ENCODE results near the gene GJA5. TPM values are rescaled to one million over a fixed set of nuclear protein-coding genes. Genes with fewer than 3 reads are reported as not detected.
A peak's percentile ranks its signal among the peaks of the same experiment; 100 is the strongest.

GJA5 gene
- total and polyA plus RNA-seq, 3 experiments from 2014 or later: not detected

GRCh38 chr1:147757015-147757990, 3.1 kb downstream of the GJA5 start:
- Mint-ChIP-seq H3K36me3 (no peaks in the 10 kb centered on the region), H3K27me3 (peaks cover 0 to 9% of the 10 kb centered on the region in 2 donors)
- POLR2A ChIA-PET: no interaction called here

GRCh38 chr1:147756341-147756740, 4.1 kb downstream of the GJA5 start:
- DNase-seq: no peak
- no peak overlapping the region for H3K4me3 ChIP-seq (ENCODE audit: low read length)
- H3K27me3 Mint-ChIP-seq: peaks cover 1 to 9% of the 10 kb centered on the region in 2 donors
- H3K36me3 Mint-ChIP-seq: no peaks in the 10 kb centered on the region
- H3K27ac Mint-ChIP-seq: peak overlapping the region in 3 of 8 donors; percentile 5 to 29 (median 15)
- no peaks in the 10 kb centered on the region for H3K4me1 ChIP-seq (ENCODE audit: insufficient read depth, low read length)
- no peak overlapping the region for H3K27ac ChIP-seq (ENCODE audit: low read depth, low read length)
- ChIA-PET POLR2A (no interaction called here), CTCF (no interaction called here)
- H3K27me3 ChIP-seq (ENCODE audit: insufficient read depth, low read length, poor library complexity, severe bottlenecking): no peaks in the 10 kb centered on the region
- H3K4me1 Mint-ChIP-seq: peaks cover under 1 to 8% (median 3%) of the 10 kb centered on the region in 3 donors
- H3K9me3 ChIP-seq (ENCODE audit: low read length): no peaks in the 10 kb centered on the region
- no peak overlapping the region for H3K4me3 Mint-ChIP-seq
- no peaks in the 10 kb centered on the region for H3K36me3 ChIP-seq (ENCODE audit: insufficient read depth, low read length)
- H3K9me3 Mint-ChIP-seq: peaks cover 0 to 2% (median 0%) of the 10 kb centered on the region in 5 donors

More at GRCh38 chr1:147757015-147757990, 3.1 kb downstream of the GJA5 start:
- peaks cover 10 to 17% (median 12%) of the 10 kb centered on the region in 3 donors for H3K4me1 Mint-ChIP-seq
- Histone ChIP-seq H3K36me3 (ENCODE audit: insufficient read depth, low read length) (no peaks in the 10 kb centered on the region), H3K4me1 (ENCODE audit: insufficient read depth, low read length) (peaks cover 8% of the 10 kb centered on the region), H3K27me3 (ENCODE audit: insufficient read depth, low read length, poor library complexity, severe bottlenecking) (no peaks in the 10 kb centered on the region), H3K4me3 (ENCODE audit: low read length) (no peak overlapping the region), H3K27ac (ENCODE audit: low read depth, low read length) (no peak overlapping the region), H3K9me3 (ENCODE audit: low read length) (no peaks in the 10 kb centered on the region)
- H3K9me3 Mint-ChIP-seq: peaks cover 0 to 2% (median 0%) of the 10 kb centered on the region in 5 donors
- CTCF ChIA-PET: no interaction called here
- peak overlapping the region in 1 of 8 donors; percentile 17 for H3K27ac Mint-ChIP-seq
- no peak for DNase-seq
- no peak overlapping the region for H3K4me3 Mint-ChIP-seq

- Mint-ChIP-seq H3K4me3 (no peak overlapping the region), H3K27ac (peak overlapping the region in 1 of 8 donors; percentile 9), H3K36me3 (peaks cover 0 to 3% (median 0%) of the 10 kb centered on the region in 3 donors), H3K4me1 (no peaks in the 10 kb centered on the region), H3K9me3 (no peaks in the 10 kb centered on the region), H3K27me3 (peaks cover 1 to 5% of the 10 kb centered on the region in 2 donors)
- CTCF ChIA-PET: no interaction called here
- Histone ChIP-seq H3K27me3 (ENCODE audit: insufficient read depth, low read length, poor library complexity, severe bottlenecking) (no peaks in the 10 kb centered on the region), H3K36me3 (ENCODE audit: insufficient read depth, low read length) (no peaks in the 10 kb centered on the region), H3K27ac (ENCODE audit: low read depth, low read length) (no peak overlapping the region), H3K4me3 (ENCODE audit: low read length) (no peak overlapping the region), H3K9me3 (ENCODE audit: low read length) (no peaks in the 10 kb centered on the region), H3K4me1 (ENCODE audit: insufficient read depth, low read length) (no peaks in the 10 kb centered on the region)
- no peak for DNase-seq
- POLR2A ChIA-PET: no interaction called here
These were observed 5.7 kb downstream of the GJA5 start for GRCh38 chr1:147754661-147755060.

GRCh38 chr1:147753081-147753480, 7.3 kb downstream of the GJA5 start:
- CTCF ChIA-PET: no interaction called here

GRCh38 chr1:147752511-147752910, 7.9 kb downstream of the GJA5 start:
- DNase-seq: no peak
- ChIA-PET POLR2A (no interaction called here), CTCF (no interaction called here)
- H3K4me3 ChIP-seq (ENCODE audit: low read length): no peak overlapping the region
- H3K9me3 ChIP-seq (ENCODE audit: low read length): no peaks in the 10 kb centered on the region
- Mint-ChIP-seq H3K4me3 (no peak overlapping the region), H3K36me3 (peaks cover 0 to 3% (median 0%) of the 10 kb centered on the region in 3 donors), H3K27ac (no peak overlapping the region), H3K9me3 (no peaks in the 10 kb centered on the region), H3K27me3 (peaks cover 0 to 1% of the 10 kb centered on the region in 2 donors), H3K4me1 (no peaks in the 10 kb centered on the region)
- H3K4me1 ChIP-seq (ENCODE audit: insufficient read depth, low read length): no peaks in the 10 kb centered on the region
- no peak overlapping the region for H3K27ac ChIP-seq (ENCODE audit: low read depth, low read length)
- H3K27me3 ChIP-seq (ENCODE audit: insufficient read depth, low read length, poor library complexity, severe bottlenecking): no peaks in the 10 kb centered on the region
- H3K36me3 ChIP-seq (ENCODE audit: insufficient read depth, low read length): no peaks in the 10 kb centered on the region

More at GRCh38 chr1:147753081-147753480, 7.3 kb downstream of the GJA5 start:
- POLR2A ChIA-PET: no interaction called here
- H3K27me3 Mint-ChIP-seq: peaks cover 0 to 1% of the 10 kb centered on the region in 2 donors
- H3K36me3 Mint-ChIP-seq: peaks cover 0 to 3% (median 0%) of the 10 kb centered on the region in 3 donors
- Histone ChIP-seq H3K27me3 (ENCODE audit: insufficient read depth, low read length, poor library complexity, severe bottlenecking) (no peaks in the 10 kb centered on the region), H3K9me3 (ENCODE audit: low read length) (no peaks in the 10 kb centered on the region), H3K36me3 (ENCODE audit: insufficient read depth, low read length) (no peaks in the 10 kb centered on the region), H3K27ac (ENCODE audit: low read depth, low read length) (no peak overlapping the region), H3K4me3 (ENCODE audit: low read length) (no peak overlapping the region), H3K4me1 (ENCODE audit: insufficient read depth, low read length) (no peaks in the 10 kb centered on the region)
- H3K9me3 Mint-ChIP-seq: no peaks in the 10 kb centered on the region
- H3K27ac Mint-ChIP-seq: no peak overlapping the region
- DNase-seq: no peak
- H3K4me1 Mint-ChIP-seq: no peaks in the 10 kb centered on the region
- H3K4me3 Mint-ChIP-seq: no peak overlapping the region

- Histone ChIP-seq H3K36me3 (ENCODE audit: insufficient read depth, low read length) (no peaks in the 10 kb centered on the region), H3K27me3 (ENCODE audit: insufficient read depth, low read length, poor library complexity, severe bottlenecking) (no peaks in the 10 kb centered on the region), H3K4me3 (ENCODE audit: low read length) (no peak overlapping the region), H3K4me1 (ENCODE audit: insufficient read depth, low read length) (no peaks in the 10 kb centered on the region), H3K9me3 (ENCODE audit: low read length) (no peaks in the 10 kb centered on the region), H3K27ac (ENCODE audit: low read depth, low read length) (no peak overlapping the region)
- Mint-ChIP-seq H3K27me3 (peaks cover 3% of the 10 kb centered on the region in 2 donors), H3K9me3 (no peaks in the 10 kb centered on the region), H3K36me3 (peaks cover 0 to 3% (median 0%) of the 10 kb centered on the region in 3 donors), H3K27ac (no peak overlapping the region), H3K4me1 (no peaks in the 10 kb centered on the region), H3K4me3 (no peak overlapping the region)
- POLR2A ChIA-PET: no interaction called here
- CTCF ChIA-PET: no interaction called here
- no peak for DNase-seq
These were observed 9.1 kb downstream of the GJA5 start for GRCh38 chr1:147751346-147751745.

GRCh38 chr1:147750618-147751217, 9.7 kb downstream of the GJA5 start:
- Histone ChIP-seq H3K4me3 (ENCODE audit: low read length) (no peak overlapping the region), H3K4me1 (ENCODE audit: insufficient read depth, low read length) (no peaks in the 10 kb centered on the region), H3K27me3 (ENCODE audit: insufficient read depth, low read length, poor library complexity, severe bottlenecking) (no peaks in the 10 kb centered on the region), H3K36me3 (ENCODE audit: insufficient read depth, low read length) (no peaks in the 10 kb centered on the region), H3K27ac (ENCODE audit: low read depth, low read length) (no peak overlapping the region), H3K9me3 (ENCODE audit: low read length) (no peaks in the 10 kb centered on the region)
- no peaks in the 10 kb centered on the region for H3K4me1 Mint-ChIP-seq
- ChIA-PET CTCF (no interaction called here), POLR2A (no interaction called here)
- H3K27me3 Mint-ChIP-seq: peaks cover 3 to 4% of the 10 kb centered on the region in 2 donors
- H3K27ac Mint-ChIP-seq: no peak overlapping the region
- no peak for DNase-seq
- H3K9me3 Mint-ChIP-seq: no peaks in the 10 kb centered on the region
- no peak overlapping the region for H3K4me3 Mint-ChIP-seq
- H3K36me3 Mint-ChIP-seq: peaks cover 0 to 3% (median 0%) of the 10 kb centered on the region in 3 donors

- no peak overlapping the region for H3K27ac Mint-ChIP-seq
- H3K4me3 Mint-ChIP-seq: no peak overlapping the region
These were observed 10.6 kb downstream of the GJA5 start for GRCh38 chr1:147749792-147750191.

More at GRCh38 chr1:147749792-147750191, 10.6 kb downstream of the GJA5 start:
- CTCF ChIA-PET: no interaction called here
- no peaks in the 10 kb centered on the region for H3K9me3 ChIP-seq (ENCODE audit: low read length)
- Mint-ChIP-seq H3K27me3 (peaks cover 4 to 5% of the 10 kb centered on the region in 2 donors), H3K9me3 (no peaks in the 10 kb centered on the region), H3K36me3 (peaks cover 0 to 3% (median 0%) of the 10 kb centered on the region in 3 donors), H3K4me1 (no peaks in the 10 kb centered on the region)
- no peak for DNase-seq
- no peaks in the 10 kb centered on the region for H3K4me1 ChIP-seq (ENCODE audit: insufficient read depth, low read length)
- no peak overlapping the region for H3K4me3 ChIP-seq (ENCODE audit: low read length)
- H3K27me3 ChIP-seq (ENCODE audit: insufficient read depth, low read length, poor library complexity, severe bottlenecking): no peaks in the 10 kb centered on the region
- H3K27ac ChIP-seq (ENCODE audit: low read depth, low read length): no peak overlapping the region
- POLR2A ChIA-PET: no interaction called here
- no peaks in the 10 kb centered on the region for H3K36me3 ChIP-seq (ENCODE audit: insufficient read depth, low read length)
